ENCODE measurements around the gene GMCL1. TPM values are rescaled to one million over a fixed set of nuclear protein-coding genes. Genes with fewer than 3 reads are reported as not detected.
A peak's percentile ranks its signal among the peaks of the same experiment; 100 is the strongest.

Gene GMCL1
- total and polyA plus RNA-seq, 2 of the 13 experiments (the other 11 are each of a cell fraction or from before 2014, with no cell fraction given), result 18.7 to 24.0 TPM

DNA sequence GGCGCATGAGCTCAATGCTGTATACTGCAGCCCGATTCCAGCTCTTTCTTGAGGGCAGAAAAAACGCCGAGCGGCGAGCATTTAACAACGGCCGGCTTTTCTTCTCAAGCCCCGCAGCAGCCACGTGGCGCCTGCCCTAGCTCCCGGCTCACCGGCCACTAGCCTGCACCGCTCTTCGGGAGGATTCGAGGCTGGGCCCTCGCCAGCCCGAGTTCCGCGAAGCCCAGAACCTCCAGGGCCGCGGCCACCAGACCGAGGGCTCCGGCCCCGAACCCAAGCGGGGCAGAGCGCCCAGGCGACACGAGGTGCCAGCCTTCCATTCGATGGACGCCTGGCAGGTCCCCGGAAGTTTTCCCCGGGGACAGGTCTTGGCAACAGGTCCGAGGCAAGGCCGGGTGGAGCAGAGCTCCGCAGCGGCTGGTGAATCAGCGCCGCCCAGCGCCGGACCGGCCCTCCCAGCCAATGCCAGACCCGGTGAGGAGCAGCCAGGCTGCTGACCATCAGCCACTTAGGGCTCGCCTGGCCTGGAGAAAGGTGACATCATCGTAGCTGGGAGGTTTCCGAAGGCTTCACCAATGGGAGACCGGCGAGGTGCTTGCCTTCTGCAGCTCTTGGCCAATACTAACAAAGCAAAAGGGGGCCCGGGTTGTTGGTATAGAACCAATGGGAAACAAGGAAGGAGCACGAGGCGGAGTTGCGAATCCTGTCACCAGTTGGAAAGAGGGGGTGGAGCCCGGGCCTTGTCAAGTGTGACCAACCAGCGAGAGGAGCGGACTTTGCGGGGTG, 84.9 kb downstream of the GMCL1 start (continued):
- TF ChIP-seq, protein P1, sequence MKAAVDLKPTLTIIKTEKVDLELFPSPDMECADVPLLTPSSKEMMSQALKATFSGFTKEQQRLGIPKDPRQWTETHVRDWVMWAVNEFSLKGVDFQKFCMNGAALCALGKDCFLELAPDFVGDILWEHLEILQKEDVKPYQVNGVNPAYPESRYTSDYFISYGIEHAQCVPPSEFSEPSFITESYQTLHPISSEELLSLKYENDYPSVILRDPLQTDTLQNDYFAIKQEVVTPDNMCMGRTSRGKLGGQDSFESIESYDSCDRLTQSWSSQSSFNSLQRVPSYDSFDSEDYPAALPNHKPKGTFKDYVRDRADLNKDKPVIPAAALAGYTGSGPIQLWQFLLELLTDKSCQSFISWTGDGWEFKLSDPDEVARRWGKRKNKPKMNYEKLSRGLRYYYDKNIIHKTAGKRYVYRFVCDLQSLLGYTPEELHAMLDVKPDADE (CRISPR knock-in tag; IDR thresholded peaks at IDR 0.05), result no peak
- TF ChIP-seq RXRA (CRISPR knock-in tag; IDR thresholded peaks at IDR 0.05) (peak; percentile 83; the same call in 1 of the 2 replicates), SALL1 (CRISPR knock-in tag; IDR thresholded peaks at IDR 0.05) (peak; percentile 91), PHF21A (CRISPR knock-in tag; IDR thresholded peaks at IDR 0.05) (peak; percentile 86), MYNN (CRISPR knock-in tag; IDR thresholded peaks at IDR 0.05; ENCODE audit: low read depth) (peak; percentile 97), ZNF232 (CRISPR knock-in tag; IDR thresholded peaks at IDR 0.05; ENCODE audit: borderline replicate concordance) (peak; percentile 92), NFIC (IDR thresholded peaks at IDR 0.05; ENCODE audit: low read length) (no peak), ZNF788 (CRISPR knock-in tag; IDR thresholded peaks at IDR 0.05; ENCODE audit: borderline replicate concordance) (peak; percentile 92; the same call in 1 of the 2 replicates), PLRG1 (conservative IDR thresholded peaks at IDR 0.05) (no peak), NONO (IDR thresholded peaks at IDR 0.05) (no peak), NONO (CRISPR knock-in tag; conservative IDR thresholded peaks at IDR 0.05) (peak; percentile 95), PCBP2 (optimal IDR thresholded peaks at IDR 0.05; ENCODE audit: low read depth, low read length, poor library complexity, severe bottlenecking) (no peak), HNRNPH1 (optimal IDR thresholded peaks at IDR 0.05; ENCODE audit: low read depth, low read length) (no peak), SIX1 (CRISPR knock-in tag; IDR thresholded peaks at IDR 0.05; ENCODE audit: borderline replicate concordance) (no peak)
- TF ChIP-seq, protein P2, sequence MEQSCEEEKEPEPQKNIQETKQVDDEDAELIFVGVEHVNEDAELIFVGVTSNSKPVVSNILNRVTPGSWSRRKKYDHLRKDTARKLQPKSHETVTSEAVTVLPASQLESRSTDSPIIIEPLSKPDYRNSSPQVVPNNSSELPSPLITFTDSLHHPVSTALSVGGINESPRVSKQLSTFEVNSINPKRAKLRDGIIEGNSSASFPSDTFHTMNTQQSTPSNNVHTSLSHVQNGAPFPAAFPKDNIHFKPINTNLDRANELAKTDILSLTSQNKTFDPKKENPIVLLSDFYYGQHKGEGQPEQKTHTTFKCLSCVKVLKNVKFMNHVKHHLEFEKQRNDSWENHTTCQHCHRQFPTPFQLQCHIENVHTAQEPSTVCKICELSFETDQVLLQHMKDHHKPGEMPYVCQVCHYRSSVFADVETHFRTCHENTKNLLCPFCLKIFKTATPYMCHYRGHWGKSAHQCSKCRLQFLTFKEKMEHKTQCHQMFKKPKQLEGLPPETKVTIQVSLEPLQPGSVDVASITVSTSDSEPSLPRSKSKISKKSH (CRISPR knock-in tag; IDR thresholded peaks at IDR 0.05; ENCODE audit: borderline replicate concordance), result peak; percentile 96; the same call in 1 of the 2 replicates
- TF ChIP-seq, protein P3, sequence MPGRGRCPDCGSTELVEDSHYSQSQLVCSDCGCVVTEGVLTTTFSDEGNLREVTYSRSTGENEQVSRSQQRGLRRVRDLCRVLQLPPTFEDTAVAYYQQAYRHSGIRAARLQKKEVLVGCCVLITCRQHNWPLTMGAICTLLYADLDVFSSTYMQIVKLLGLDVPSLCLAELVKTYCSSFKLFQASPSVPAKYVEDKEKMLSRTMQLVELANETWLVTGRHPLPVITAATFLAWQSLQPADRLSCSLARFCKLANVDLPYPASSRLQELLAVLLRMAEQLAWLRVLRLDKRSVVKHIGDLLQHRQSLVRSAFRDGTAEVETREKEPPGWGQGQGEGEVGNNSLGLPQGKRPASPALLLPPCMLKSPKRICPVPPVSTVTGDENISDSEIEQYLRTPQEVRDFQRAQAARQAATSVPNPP (CRISPR knock-in tag; IDR thresholded peaks at IDR 0.05), result peak; percentile 65; the same call in 1 of the 2 replicates
- TF ChIP-seq, protein P4, sequence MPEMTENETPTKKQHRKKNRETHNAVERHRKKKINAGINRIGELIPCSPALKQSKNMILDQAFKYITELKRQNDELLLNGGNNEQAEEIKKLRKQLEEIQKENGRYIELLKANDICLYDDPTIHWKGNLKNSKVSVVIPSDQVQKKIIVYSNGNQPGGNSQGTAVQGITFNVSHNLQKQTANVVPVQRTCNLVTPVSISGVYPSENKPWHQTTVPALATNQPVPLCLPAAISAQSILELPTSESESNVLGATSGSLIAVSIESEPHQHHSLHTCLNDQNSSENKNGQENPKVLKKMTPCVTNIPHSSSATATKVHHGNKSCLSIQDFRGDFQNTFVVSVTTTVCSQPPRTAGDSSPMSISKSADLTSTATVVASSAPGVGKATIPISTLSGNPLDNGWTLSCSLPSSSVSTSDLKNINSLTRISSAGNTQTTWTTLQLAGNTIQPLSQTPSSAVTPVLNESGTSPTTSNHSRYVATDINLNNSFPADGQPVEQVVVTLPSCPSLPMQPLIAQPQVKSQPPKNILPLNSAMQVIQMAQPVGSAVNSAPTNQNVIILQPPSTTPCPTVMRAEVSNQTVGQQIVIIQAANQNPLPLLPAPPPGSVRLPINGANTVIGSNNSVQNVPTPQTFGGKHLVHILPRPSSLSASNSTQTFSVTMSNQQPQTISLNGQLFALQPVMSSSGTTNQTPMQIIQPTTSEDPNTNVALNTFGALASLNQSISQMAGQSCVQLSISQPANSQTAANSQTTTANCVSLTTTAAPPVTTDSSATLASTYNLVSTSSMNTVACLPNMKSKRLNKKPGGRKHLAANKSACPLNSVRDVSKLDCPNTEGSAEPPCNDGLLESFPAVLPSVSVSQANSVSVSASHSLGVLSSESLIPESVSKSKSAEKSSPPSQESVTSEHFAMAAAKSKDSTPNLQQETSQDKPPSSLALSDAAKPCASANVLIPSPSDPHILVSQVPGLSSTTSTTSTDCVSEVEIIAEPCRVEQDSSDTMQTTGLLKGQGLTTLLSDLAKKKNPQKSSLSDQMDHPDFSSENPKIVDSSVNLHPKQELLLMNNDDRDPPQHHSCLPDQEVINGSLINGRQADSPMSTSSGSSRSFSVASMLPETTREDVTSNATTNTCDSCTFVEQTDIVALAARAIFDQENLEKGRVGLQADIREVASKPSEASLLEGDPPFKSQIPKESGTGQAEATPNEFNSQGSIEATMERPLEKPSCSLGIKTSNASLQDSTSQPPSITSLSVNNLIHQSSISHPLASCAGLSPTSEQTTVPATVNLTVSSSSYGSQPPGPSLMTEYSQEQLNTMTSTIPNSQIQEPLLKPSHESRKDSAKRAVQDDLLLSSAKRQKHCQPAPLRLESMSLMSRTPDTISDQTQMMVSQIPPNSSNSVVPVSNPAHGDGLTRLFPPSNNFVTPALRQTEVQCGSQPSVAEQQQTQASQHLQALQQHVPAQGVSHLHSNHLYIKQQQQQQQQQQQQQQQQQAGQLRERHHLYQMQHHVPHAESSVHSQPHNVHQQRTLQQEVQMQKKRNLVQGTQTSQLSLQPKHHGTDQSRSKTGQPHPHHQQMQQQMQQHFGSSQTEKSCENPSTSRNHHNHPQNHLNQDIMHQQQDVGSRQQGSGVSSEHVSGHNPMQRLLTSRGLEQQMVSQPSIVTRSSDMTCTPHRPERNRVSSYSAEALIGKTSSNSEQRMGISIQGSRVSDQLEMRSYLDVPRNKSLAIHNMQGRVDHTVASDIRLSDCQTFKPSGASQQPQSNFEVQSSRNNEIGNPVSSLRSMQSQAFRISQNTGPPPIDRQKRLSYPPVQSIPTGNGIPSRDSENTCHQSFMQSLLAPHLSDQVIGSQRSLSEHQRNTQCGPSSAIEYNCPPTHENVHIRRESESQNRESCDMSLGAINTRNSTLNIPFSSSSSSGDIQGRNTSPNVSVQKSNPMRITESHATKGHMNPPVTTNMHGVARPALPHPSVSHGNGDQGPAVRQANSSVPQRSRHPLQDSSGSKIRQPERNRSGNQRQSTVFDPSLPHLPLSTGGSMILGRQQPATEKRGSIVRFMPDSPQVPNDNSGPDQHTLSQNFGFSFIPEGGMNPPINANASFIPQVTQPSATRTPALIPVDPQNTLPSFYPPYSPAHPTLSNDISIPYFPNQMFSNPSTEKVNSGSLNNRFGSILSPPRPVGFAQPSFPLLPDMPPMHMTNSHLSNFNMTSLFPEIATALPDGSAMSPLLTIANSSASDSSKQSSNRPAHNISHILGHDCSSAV (CRISPR knock-in tag; IDR thresholded peaks at IDR 0.05; ENCODE audit: borderline replicate concordance), result peak; percentile 89
